Stimulated activated CD8-positive, alpha-beta memory T cell treated with anti-CD3 and anti-CD28 coated beads, Interleukin-12 subunit alpha, Interleukin-12 subunit beta, amount 100 ng/mL, for 4 hours (primary cell): ENCODE data around the gene PLEKHA8.

Source experiments
- DNase-seq: peaks from one replicate; pipeline ENCODE4 v3.0.0-alpha.2; 2020; ENCODE audit warnings: low read depth

PLEKHA8 gene

DNA sequence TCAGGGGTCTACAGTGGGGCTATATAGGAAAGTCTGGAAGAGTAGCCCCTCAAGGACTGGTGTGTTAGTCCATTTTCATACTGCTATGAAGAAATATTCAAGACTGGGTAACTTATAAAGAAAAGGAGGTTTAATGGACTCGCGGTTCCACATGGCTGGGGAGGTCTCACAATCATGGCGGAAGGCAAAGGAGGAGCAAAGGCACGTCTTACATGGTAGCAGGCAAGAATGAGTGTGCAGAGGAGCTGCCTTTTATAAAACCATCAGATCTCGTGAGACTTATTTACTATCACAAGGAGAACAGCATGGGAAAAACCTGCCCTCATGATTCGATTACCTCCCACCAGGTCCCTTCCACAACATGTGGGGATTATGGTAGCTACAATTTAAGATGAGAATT lies 4.7 kb upstream of the PLEKHA8 start:
- DNase-seq: no peak

DNA sequence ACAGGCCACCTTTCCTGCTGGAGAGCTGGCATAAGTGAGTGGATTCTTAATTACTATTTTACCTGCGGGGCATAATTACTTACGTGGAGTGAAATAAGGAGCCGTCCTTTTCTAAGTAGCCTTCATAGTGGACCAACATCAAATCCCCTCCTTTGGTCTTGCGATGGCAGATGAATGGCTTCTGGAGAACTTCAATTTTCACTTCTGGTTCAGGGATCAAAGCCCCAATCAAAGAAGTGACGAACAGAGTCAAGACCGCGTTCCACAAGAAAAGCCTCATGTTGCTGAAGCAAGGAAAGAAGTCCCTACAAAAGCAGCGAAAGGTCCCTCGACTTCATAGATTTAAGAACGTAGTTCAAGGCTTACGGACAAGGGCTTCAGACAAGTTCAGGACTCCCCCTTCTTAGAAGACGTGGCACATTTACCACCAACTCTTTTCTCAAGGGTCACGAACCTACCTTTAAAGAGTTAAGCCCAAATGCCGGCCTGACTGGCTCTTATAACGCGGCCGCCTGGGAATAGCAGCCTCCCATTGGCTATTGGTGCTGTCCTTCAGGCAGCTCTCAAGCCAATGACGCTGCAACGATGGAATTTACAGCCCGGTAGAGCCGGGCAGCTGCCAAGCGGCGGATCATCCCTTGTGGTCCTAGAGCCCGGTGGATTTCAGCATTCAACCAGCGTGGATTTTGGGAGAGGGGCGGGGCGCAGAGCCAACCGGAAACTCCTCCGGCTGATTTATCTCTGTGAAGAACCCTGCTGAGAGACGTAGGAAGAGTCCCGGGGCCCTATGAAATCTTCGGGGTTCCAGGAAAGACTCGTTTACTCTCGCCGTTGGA lies 1.8 kb upstream of the PLEKHA8 start, which contains the start of gene FKBP14:
Gene FKBP14 (minus strand): TSS at position 474 of the 836 bp plus-strand sequence. CDS start 194 bp downstream, at position 280.
- DNase-seq: peak; percentile 81

DNA sequence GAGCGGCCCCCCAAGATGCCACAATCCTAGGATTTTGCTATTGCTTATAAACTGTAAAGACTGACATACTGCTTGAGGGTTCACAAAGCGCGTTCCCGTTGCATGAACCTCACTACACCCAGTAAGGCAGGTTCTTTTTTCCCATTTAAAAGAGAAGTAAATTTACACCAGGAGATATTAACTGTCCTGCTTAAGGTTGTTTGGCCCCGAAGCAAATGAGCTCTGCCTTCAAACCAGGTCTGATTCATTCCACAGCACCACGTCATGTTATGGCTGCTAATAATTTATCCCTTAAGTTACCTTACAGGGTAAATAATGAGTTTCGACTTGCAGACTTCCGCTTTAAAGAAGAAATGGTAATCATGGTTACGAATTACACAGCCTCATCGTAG lies 1.2 kb upstream of the PLEKHA8 start:
- no peak for DNase-seq

DNA sequence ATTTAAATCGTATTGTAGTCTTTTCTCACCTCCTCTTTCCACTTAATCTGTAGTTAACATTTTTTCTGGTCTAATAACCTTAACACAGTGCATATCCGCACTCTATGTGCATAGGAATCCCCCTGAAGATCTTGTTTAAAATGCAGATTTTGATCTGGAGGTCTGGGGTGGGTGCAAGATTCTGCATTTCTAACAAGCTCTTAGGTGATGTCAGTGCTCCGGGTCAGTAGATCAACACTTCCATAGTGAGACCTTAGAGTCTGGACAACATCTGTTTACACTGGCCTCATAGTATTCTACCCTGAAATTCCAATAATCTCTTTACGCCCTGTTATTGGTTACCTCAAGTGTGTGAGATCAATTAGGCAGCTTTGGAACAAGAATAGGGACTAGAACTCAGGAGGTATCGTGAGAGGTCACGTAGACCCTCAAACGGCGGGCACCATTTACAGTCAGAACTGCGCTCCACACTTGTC lies 434 bp upstream of the PLEKHA8 start:
- no peak for DNase-seq

DNA sequence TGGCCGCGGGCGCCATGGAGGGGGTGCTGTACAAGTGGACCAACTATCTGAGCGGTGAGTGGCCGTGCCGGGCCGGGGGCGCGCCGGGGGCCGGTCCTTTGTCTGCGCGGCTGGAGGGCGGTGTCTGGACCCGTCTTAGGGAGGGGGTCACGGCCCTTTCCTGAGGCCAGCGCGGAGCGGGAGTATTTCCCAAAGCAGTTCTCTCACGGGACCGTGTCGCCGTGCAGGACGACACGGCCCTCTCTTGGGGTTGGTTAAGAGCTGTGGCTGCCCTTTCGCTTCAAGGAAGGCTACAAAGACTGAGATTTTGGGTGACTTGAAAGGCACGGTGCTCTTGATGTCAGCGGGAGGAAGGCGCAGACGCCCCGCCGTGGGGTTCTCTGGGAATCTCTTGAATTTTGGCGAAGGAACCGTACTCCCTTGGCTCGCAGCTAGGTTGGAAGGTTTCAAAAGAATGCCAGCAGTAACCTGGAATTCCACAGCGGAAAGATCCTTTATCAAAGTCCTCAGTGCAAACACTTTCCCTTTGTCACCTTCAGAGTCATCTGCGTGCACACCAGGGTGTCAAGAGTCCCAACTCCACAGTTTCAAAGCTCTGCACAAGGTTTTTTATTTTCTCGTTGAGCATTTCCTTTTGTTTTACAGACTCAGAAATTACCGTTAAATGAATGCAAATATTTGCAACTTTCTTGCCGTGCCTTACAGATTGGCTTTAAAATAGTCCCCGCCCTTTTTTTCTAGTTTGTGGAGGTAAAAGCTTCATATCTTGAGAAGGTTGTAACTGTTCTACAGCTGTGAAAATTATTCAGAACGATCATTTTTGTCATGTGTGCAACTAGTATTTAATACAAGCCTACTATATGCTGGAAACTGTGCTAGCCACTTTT lies 780 bp downstream of the PLEKHA8 start:
- DNase-seq: no peak

DNA sequence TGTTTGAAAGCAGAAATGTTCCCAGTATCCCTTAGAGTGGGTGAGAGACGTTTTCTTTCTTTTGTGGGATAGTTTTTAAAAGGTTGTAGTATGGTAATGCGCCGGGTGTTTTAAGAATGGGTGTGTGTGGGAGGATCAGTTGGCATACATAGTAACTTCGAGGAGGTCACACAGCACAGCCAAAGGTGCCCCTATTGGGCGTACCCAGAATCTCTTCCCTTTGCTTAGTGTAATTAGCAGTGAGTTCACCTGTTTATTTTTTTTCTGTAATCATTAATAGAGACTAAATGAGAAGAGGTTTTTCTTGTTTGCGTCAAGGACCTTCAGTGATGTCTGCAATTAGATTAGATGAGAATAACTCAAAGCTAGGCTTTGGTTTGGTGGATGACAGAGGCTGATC lies 1.5 kb downstream of the PLEKHA8 start:
- DNase-seq: no peak

DNA sequence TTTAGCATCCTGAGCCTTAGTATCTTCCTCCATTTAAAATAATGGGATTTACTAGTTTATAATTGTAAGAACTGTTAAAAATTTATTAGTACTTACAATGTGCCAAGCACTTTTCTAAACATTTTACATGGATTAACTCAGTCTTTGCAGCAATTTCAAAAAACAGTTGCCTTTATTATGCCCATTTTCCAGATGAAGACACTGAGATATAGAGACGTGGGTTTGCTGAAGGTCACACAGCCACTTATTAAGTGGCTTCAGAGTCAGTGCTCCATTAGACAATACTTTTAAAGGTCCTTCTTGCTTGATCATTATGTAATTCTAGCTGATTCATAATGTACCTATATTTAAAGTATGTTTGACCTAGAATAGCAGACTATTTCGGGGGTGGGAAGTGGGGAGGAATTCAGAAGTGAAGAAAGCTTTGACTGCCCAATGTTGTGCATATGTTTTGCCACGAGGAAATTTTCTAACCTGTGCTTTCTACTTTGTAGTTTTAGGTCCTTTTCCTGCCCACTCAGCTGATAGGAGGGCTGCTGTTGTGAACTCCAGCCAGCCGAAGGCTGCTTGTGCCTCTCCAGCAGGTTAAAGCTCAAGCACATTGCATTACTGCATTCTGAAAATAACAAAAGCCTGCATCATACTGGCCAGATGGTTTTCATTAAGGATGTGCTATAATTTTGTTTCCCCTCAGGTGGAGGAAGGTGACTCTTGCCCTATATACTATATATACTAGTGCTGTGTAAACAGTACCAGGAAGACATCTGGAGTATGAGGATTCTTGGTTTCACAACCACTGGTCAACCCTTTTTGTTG lies 4.3 kb downstream of the PLEKHA8 start:
- no peak for DNase-seq

DNA sequence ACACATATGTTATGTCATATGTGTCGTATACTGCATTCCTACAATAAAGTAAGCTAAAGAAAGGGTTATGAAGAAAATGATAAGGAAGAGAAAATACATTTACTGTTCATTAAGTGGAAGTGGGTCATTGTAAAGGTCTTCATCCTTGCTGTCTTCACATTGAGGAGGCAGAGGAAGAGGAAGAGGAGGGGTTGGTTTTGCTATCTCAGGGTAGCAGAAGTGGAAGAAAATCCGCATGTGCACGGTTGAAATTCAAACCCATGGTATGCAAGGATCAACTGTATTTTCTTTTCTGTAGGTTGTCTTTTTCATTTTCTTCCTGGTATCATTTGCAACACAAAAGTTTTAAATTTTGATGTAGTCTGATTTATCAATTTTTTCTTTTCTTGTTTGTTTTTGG lies 6.3 kb downstream of the PLEKHA8 start:
- no peak for DNase-seq

DNA sequence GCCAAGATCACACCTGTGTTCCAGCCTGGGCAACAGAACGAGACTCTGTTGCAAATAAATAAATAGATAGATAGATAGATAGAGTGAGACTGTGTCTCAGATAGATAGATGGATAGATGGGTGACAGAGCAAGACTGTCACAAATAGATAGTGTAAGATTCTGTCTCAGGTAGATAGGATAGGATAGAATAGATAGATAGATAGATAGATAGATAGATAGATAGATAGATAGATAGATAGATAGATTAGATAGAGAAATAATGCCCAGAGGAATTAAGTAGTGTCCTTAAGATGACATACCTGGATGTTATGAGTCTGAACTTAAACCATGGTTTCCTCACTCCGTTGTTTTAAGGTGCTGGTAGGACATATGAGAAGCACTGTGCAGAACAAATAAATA lies 8.0 kb downstream of the PLEKHA8 start:
- DNase-seq: no peak

DNA sequence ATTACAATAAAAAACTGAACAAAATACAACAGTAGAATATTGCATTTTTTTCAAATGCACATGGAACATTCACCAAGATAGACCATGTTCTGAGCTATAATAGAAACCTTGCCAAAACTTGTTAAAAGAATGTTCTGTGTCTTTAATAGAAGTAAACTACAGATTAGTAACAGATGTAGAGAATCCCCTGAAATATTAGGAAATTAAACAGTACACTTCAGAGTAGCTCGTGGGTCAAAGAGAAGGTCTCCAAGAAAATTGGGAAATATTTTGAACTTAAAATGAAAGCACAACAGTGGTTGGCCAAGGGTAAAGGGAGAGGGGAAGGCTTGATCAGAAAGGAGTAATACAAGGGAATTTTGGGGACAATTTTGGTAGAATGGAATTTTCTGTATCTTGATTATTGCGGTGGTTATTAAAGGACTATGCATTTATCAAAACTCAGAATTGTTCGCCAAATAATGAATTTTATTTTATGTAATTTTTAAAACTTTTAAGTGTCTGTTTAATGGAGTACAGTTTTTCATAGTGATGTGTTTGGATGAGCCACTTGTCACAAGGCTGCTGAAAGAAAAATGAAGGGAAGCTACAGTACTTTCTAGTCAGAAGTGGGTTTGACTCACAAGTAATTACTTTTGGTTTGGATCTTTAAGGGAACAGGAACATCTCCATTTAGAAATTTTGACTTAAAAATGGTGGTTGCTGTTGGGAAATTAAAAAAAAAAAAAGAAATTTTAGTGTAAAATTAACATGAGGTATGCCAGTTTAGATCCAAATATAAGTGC lies 10.2 kb downstream of the PLEKHA8 start:
- no peak for DNase-seq

DNA sequence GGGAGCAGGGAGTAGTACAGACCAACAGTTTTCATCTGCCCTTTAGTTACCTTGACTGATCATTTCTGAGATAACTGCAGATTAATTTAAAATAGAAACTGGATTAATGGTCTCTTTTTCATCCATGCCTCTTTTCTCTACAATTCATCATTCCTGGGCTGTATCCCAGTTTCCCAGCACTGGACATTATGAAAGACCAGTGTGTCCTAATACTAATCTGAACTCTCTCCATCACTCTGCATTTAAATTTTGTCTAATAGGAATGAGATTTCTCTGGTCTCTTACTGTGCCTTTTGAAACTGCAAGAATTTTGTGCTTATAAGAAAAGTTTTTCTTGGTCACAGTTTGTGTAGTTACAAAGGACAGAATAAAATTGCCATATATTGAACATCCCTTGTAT lies 12.7 kb downstream of the PLEKHA8 start:
- no peak for DNase-seq

DNA sequence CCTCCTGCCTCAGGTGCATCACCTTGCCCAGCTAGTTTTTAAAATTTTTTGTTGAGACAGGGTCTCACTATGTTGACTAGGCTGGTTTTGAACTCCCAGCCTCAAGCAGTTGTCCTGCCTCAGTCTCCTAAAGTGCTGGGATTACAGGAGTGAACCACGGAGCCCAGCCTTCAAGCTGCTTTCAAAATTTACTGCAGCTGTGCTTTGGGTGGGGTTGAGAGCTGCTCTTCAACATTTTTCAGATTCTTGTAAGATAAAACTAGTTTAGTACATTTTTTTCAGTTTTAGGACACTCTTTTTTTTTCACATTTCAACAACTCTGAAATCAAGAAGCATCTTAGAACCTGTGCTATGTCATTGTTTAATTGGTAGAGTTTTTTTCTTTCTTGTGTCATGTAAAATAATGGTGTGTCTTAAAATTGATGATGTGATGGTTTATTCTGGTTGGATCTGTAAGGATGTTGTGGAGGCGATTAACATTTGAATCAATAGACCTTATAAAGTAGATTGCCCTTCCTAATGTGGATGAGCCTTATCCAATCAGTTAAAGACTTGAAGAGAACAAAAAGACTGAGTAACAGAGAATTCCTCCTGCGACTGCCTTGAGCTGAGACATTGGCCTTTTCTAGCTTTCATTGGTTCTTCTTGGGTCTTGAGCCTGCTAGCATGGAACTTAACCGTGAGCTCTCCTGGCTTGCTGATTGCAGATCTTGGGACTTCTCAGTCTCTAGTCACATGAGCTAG lies 13.5 kb downstream of the PLEKHA8 start:
- DNase-seq: no peak

DNA sequence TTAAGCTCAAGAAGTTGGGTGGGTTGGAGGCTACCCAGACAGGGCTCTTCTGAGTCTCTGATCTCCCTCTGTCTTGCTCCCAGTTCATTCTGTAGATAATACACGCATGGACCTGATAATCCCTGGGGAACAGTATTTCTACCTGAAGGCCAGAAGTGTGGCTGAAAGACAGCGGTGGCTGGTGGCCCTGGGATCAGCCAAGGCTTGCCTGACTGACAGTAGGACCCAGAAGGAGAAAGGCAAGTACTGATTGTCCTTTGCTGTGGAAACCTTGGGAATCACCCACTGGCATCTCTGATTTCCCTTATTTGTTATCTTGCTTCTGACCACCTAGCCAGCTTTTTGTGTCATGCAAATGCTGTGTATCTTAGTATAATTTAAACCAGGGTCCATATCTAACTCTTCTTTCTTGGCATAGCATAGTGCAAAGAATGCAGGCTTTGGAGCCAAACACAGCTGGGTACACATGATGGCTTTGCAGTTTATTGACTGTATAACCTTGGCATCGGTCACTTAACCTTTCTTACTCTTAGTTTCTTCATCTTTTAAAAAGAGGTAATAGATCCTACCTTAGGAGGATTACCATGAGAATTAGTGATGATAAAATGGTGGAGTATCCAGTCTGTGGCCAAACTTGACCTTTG lies 18.0 kb downstream of the PLEKHA8 start:
- no peak for DNase-seq

DNA sequence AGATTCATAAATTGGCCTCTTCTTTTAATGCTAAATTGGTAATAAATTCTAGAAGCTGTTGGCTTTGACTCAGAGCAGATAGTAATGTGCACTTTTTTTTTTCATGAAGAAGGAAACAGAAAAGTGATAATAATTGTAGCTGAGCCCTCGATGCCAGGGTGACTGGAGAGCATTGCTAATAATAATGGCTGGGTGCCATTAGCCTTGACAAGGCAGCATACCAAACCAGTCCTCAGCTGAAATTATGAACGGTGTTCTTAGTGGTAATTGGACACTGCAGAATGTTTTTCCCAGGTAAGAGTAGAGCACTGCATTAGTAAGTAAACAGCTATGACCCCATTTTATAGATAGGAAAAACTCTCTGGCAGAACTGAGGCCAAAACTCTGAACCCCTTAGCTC lies 18.9 kb downstream of the PLEKHA8 start:
- no peak for DNase-seq

DNA sequence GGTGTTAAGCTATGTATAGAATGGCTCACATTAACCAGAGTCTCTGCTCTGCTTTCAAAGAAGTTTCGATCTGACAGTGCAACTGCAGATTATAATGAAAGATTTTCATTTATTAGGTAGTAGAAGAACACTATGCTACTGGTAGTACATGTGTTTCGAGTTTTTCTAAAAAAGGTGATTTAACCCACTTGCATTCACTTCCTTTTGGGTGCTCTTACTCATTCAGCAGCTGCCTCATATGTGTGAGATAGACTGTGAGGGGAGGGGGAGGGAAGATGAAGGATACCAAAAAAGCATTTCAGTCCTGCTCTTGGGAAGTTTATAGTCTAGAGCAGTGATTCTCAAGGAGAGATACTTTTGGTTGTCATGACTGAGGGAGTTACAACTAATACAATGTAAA lies 20.4 kb downstream of the PLEKHA8 start:
- DNase-seq: no peak

DNA sequence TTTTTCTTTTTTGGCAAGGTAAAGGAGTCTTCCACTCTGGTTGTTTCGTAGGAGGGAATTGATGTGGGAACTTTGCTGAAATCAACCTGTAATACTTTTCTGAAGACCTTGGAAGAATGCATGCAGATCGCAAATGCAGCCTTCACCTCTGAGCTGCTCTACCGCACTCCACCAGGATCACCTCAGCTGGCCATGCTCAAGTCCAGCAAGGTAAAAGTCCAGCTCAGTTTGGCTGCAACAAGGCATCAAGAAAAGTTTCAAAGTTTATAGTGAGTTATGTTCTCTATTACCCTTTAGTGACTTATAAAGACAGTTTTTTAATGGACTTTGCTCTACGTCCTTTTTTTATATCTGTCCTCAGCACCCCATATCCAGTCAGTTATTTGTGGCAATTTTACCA lies 21.0 kb downstream of the PLEKHA8 start:
- DNase-seq: no peak

DNA sequence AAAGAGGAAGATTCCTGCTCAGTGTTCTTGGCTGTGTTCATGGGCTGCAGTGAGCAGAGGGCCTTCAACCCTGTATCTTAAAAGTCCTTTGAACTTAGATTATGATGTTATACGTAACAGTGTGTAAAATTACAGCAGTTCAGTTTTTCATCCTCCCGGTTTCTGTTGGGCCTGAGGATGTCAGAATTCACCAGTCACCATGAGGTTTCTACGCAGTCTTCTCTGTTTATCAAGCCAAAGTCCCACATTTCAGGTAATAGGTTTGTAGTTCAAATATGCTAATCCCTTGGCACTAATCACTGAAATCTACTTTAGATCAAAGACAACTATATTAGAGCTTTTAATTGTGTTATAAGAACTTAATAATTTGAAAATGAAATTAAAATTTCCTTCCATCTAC lies 24.9 kb downstream of the PLEKHA8 start:
- no peak for DNase-seq

DNA sequence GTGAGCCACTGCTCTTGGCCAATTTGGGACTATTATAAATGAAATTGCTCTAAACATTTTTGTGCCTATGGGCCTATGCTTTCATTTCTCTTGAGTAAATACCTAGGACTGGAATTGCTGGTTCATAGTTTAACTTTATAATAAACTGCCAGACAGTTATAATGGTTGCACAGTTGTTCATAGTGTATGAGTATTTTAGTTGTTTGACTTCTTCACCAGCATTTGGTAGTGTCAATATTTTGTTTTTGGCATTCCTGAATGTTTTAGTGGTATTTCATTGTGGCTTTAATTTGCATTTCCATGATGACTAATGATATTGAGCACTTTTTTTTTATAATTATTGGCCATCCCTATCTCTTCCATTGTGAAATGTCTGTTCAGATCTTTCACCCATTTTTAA lies 29.5 kb downstream of the PLEKHA8 start:
- no peak for DNase-seq

DNA sequence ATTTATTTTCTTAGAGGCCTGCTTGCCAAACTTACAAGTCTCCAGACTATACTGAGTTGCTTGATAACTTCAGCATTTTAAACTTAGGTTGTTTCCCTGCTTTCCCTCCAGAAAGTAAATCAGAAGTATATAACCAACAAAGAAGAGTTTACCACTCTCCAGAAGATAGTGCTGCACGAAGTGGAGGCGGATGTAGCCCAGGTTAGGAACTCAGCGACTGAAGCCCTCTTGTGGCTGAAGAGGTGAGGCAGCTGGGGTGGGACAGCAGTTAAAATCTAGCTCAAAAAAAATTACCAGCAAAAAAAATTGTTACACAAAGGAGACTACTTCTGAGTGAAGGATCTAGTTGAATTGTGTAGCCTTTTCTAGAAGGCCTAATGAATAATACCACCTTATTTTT lies 33.6 kb downstream of the PLEKHA8 start:
- peak; percentile 1 for DNase-seq

DNA sequence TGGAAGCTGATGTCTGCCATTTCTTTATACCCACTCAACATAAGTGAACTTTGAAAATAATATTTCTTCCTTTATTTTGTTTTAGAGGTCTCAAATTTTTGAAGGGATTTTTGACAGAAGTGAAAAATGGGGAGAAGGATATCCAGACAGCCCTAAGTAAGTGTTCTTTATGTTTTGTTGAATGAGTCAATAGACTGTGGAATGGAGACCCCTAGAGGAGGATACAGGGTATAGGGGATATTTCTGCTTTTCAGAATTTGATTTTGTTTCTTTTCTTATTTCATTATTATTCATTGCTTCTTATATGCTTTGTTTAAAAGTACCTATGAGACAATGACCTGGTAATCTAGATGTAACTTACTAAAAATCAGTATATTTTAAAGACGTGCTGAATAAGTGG lies 34.4 kb downstream of the PLEKHA8 start:
- no peak for DNase-seq
